Memory B cell (primary cell): ENCODE measurements around the gene SLX4IP.

Source experiments
- ATAC-seq: fragments of 150-1000 bp; cut with Tn5 transposase; 2 replicates; pipeline ENCODE4 v1.10.0; 2021; ENCODE audit warnings: low read depth, mild to moderate bottlenecking, moderate library complexity
- DNase-seq, 2 donors: peaks; one replicate each; pipeline ENCODE4 v3.0.0; 2022; ENCODE audit warnings: low spot score in 2 of 2
- H3K27ac Mint-ChIP-seq: one replicate; pipeline ENCODE4 v1.8.0; 2022; ENCODE audit warnings: mild to moderate bottlenecking, moderate library complexity, mixed read lengths
- H3K27me3 Mint-ChIP-seq: one replicate; pipeline ENCODE4 v1.8.0; 2022; ENCODE audit warnings: mixed read lengths
- H3K36me3 Mint-ChIP-seq: one replicate; pipeline ENCODE4 v1.8.0; 2022; ENCODE audit warnings: mild to moderate bottlenecking, mixed read lengths
- H3K4me1 Mint-ChIP-seq: one replicate; pipeline ENCODE4 v1.8.0; 2022; ENCODE audit warnings: mixed read lengths
- H3K4me3 Mint-ChIP-seq: one replicate; pipeline ENCODE4 v1.8.0; 2022; ENCODE audit warnings: mild to moderate bottlenecking, moderate library complexity, mixed read lengths
- H3K9me3 Mint-ChIP-seq: one replicate; pipeline ENCODE4 v1.8.0; 2022; ENCODE audit warnings: mixed read lengths

Gene SLX4IP

GRCh38 chr20:10641893-10642292, 206.8 kb downstream of the SLX4IP start:
- H3K27me3 Mint-ChIP-seq = peaks cover 5% of the 10 kb centered on the region
- no peak for ATAC-seq
- H3K27ac Mint-ChIP-seq = no peak overlapping the region
- H3K4me3 Mint-ChIP-seq = no peak overlapping the region
- no peak for DNase-seq
- H3K4me1 Mint-ChIP-seq = no peaks in the 10 kb centered on the region
- H3K36me3 Mint-ChIP-seq = no peaks in the 10 kb centered on the region
- H3K9me3 Mint-ChIP-seq = no peaks in the 10 kb centered on the region

- H3K4me3 Mint-ChIP-seq = no peak overlapping the region
- no peak overlapping the region for H3K27ac Mint-ChIP-seq
These were observed 207.9 kb downstream of the SLX4IP start for GRCh38 chr20:10642856-10643559.

GRCh38 chr20:10643560-10643873, 208.4 kb downstream of the SLX4IP start:
- ATAC-seq (no peak), DNase-seq (no peak)
- Mint-ChIP-seq H3K4me3 (no peak overlapping the region), H3K9me3 (no peaks in the 10 kb centered on the region), H3K27me3 (peaks cover 5% of the 10 kb centered on the region), H3K4me1 (no peaks in the 10 kb centered on the region), H3K27ac (no peak overlapping the region), H3K36me3 (no peaks in the 10 kb centered on the region)

More at GRCh38 chr20:10642856-10643559, 207.9 kb downstream of the SLX4IP start:
- no peaks in the 10 kb centered on the region for H3K9me3 Mint-ChIP-seq
- peaks cover 5% of the 10 kb centered on the region for H3K27me3 Mint-ChIP-seq
- ATAC-seq (no peak), DNase-seq (no peak)
- no peaks in the 10 kb centered on the region for H3K36me3 Mint-ChIP-seq
- no peaks in the 10 kb centered on the region for H3K4me1 Mint-ChIP-seq

- Mint-ChIP-seq H3K4me3 (no peak overlapping the region), H3K36me3 (no peaks in the 10 kb centered on the region), H3K27me3 (peaks cover 5% of the 10 kb centered on the region), H3K9me3 (no peaks in the 10 kb centered on the region), H3K27ac (no peak overlapping the region), H3K4me1 (no peaks in the 10 kb centered on the region)
- no peak for DNase-seq
- no peak for ATAC-seq
These were observed 209.5 kb downstream of the SLX4IP start for GRCh38 chr20:10644458-10645204.

- DNase-seq (no peak), ATAC-seq (no peak)
- no peaks in the 10 kb centered on the region for H3K4me1 Mint-ChIP-seq
- H3K4me3 Mint-ChIP-seq = no peak overlapping the region
- H3K9me3 Mint-ChIP-seq = no peaks in the 10 kb centered on the region
- peaks cover 5% of the 10 kb centered on the region for H3K27me3 Mint-ChIP-seq
- H3K36me3 Mint-ChIP-seq = no peaks in the 10 kb centered on the region
- H3K27ac Mint-ChIP-seq = no peak overlapping the region
These were observed 210.1 kb downstream of the SLX4IP start for GRCh38 chr20:10645205-10645570.

- Mint-ChIP-seq H3K27me3 (peaks cover 7% of the 10 kb centered on the region), H3K27ac (no peak overlapping the region), H3K4me3 (no peak overlapping the region), H3K4me1 (no peaks in the 10 kb centered on the region), H3K9me3 (no peaks in the 10 kb centered on the region), H3K36me3 (no peaks in the 10 kb centered on the region)
- ATAC-seq = no peak
- DNase-seq = no peak
These were observed 210.9 kb downstream of the SLX4IP start for GRCh38 chr20:10646006-10646405.

- no peaks in the 10 kb centered on the region for H3K36me3 Mint-ChIP-seq
- no peak overlapping the region for H3K4me3 Mint-ChIP-seq
- no peak for ATAC-seq
- no peak for DNase-seq
- H3K27me3 Mint-ChIP-seq = peaks cover 5% of the 10 kb centered on the region
- no peaks in the 10 kb centered on the region for H3K4me1 Mint-ChIP-seq
- no peaks in the 10 kb centered on the region for H3K9me3 Mint-ChIP-seq
- no peak overlapping the region for H3K27ac Mint-ChIP-seq
These were observed 211.8 kb downstream of the SLX4IP start for GRCh38 chr20:10646886-10647420.

- DNase-seq = no peak
- Mint-ChIP-seq H3K4me1 (no peaks in the 10 kb centered on the region), H3K27ac (no peak overlapping the region), H3K9me3 (no peaks in the 10 kb centered on the region), H3K4me3 (no peak overlapping the region), H3K27me3 (peaks cover 5% of the 10 kb centered on the region), H3K36me3 (no peaks in the 10 kb centered on the region)
- ATAC-seq = no peak
These were observed 212.4 kb downstream of the SLX4IP start for GRCh38 chr20:10647471-10647870.

GRCh38 chr20:10647909-10648308, 212.8 kb downstream of the SLX4IP start:
- no peak overlapping the region for H3K4me3 Mint-ChIP-seq
- H3K27ac Mint-ChIP-seq = no peak overlapping the region
- no peak for DNase-seq
- no peaks in the 10 kb centered on the region for H3K9me3 Mint-ChIP-seq
- H3K36me3 Mint-ChIP-seq = no peaks in the 10 kb centered on the region
- no peaks in the 10 kb centered on the region for H3K4me1 Mint-ChIP-seq
- no peak for ATAC-seq
- peaks cover 5% of the 10 kb centered on the region for H3K27me3 Mint-ChIP-seq

- H3K9me3 Mint-ChIP-seq = no peaks in the 10 kb centered on the region
These were observed 213.5 kb downstream of the SLX4IP start for GRCh38 chr20:10648651-10649050.

GRCh38 chr20:10649080-10649796, 214.1 kb downstream of the SLX4IP start:
- DNase-seq (no peak), ATAC-seq (no peak)
- H3K27ac Mint-ChIP-seq = no peak overlapping the region
- H3K27me3 Mint-ChIP-seq = peaks cover 5% of the 10 kb centered on the region
- no peaks in the 10 kb centered on the region for H3K36me3 Mint-ChIP-seq
- H3K4me3 Mint-ChIP-seq = no peak overlapping the region
- H3K4me1 Mint-ChIP-seq = no peaks in the 10 kb centered on the region
- H3K9me3 Mint-ChIP-seq = no peaks in the 10 kb centered on the region

More at GRCh38 chr20:10648651-10649050, 213.5 kb downstream of the SLX4IP start:
- DNase-seq = no peak
- Mint-ChIP-seq H3K4me1 (no peaks in the 10 kb centered on the region), H3K27me3 (peaks cover 5% of the 10 kb centered on the region), H3K4me3 (no peak overlapping the region), H3K36me3 (no peaks in the 10 kb centered on the region), H3K27ac (no peak overlapping the region)
- no peak for ATAC-seq

- Mint-ChIP-seq H3K27me3 (peaks cover 7% of the 10 kb centered on the region), H3K36me3 (no peaks in the 10 kb centered on the region), H3K4me3 (no peak overlapping the region), H3K9me3 (no peaks in the 10 kb centered on the region), H3K4me1 (no peaks in the 10 kb centered on the region), H3K27ac (no peak overlapping the region)
- no peak for ATAC-seq
- DNase-seq = no peak
These were observed 214.7 kb downstream of the SLX4IP start for GRCh38 chr20:10649797-10650160.

- no peaks in the 10 kb centered on the region for H3K36me3 Mint-ChIP-seq
- H3K9me3 Mint-ChIP-seq = no peaks in the 10 kb centered on the region
- no peak overlapping the region for H3K27ac Mint-ChIP-seq
- no peak overlapping the region for H3K4me3 Mint-ChIP-seq
- ATAC-seq = no peak
- peaks cover 3% of the 10 kb centered on the region for H3K27me3 Mint-ChIP-seq
- H3K4me1 Mint-ChIP-seq = no peaks in the 10 kb centered on the region
- no peak for DNase-seq
These were observed 216.3 kb downstream of the SLX4IP start for GRCh38 chr20:10651227-10651990.

- DNase-seq = no peak
- no peak overlapping the region for H3K27ac Mint-ChIP-seq
- ATAC-seq = no peak
- H3K9me3 Mint-ChIP-seq = no peaks in the 10 kb centered on the region
- H3K4me1 Mint-ChIP-seq = no peaks in the 10 kb centered on the region
- no peak overlapping the region for H3K4me3 Mint-ChIP-seq
- H3K27me3 Mint-ChIP-seq = peaks cover 3% of the 10 kb centered on the region
- H3K36me3 Mint-ChIP-seq = no peaks in the 10 kb centered on the region
These were observed 217.1 kb downstream of the SLX4IP start for GRCh38 chr20:10652185-10652584.
